Mesodermal cell (in vitro differentiated cells): ENCODE results near the gene PRKAR1B.

Experiments used
- H3K27ac ChIP-seq: 2 replicates; pipeline ENCODE4 v1.7.0; 2013; ENCODE audit warnings: mild to moderate bottlenecking, low read depth, low read length, moderate library complexity; ENCODE audit not compliant: severe bottlenecking
- H3K36me3 ChIP-seq: 2 replicates; pipeline ENCODE4 v1.7.1; 2013; ENCODE audit warnings: mild to moderate bottlenecking, low read length, moderate library complexity; ENCODE audit not compliant: control insufficient read depth, insufficient read depth
- H3K4me1 ChIP-seq: one replicate; pipeline ENCODE4 v1.7.1; 2013; ENCODE audit warnings: mild to moderate bottlenecking, low read length; ENCODE audit not compliant: insufficient read depth, control insufficient read depth, poor library complexity, severe bottlenecking
- H3K4me3 ChIP-seq: 2 replicates; pipeline ENCODE4 v1.7.0; 2013; ENCODE audit warnings: low read length, control low read depth, mild to moderate bottlenecking; ENCODE audit not compliant: insufficient read depth, poor library complexity, severe bottlenecking; ENCODE audit errors: extremely low read depth
- H3K9me3 ChIP-seq: 2 replicates; pipeline ENCODE4 v1.7.1; 2013; ENCODE audit warnings: mild to moderate bottlenecking, low read length, moderate library complexity; ENCODE audit not compliant: control insufficient read depth
- WGBS, 2 experiments: methylation state at CpG; one replicate each; pipeline ENCODE4 v1.1.5; 2013; ENCODE audit warnings: missing lambda C conversion rate in 2 of 2; ENCODE audit not compliant: insufficient coverage in 2 of 2; 5-methylcytosine and 5-hydroxymethylcytosine counted together

Gene PRKAR1B

GRCh38 chr7:630539-630938 lies 96.5 kb downstream of the PRKAR1B start:
- WGBS, 2 experiments = 92% methylated on average over 4 of the region's 5 CpGs
- H3K4me1 ChIP-seq = no peaks in the 10 kb centered on the region
- no peaks in the 10 kb centered on the region for H3K36me3 ChIP-seq
- H3K27ac ChIP-seq = no peak overlapping the region
- peaks cover 6% of the 10 kb centered on the region for H3K9me3 ChIP-seq
- H3K4me3 ChIP-seq = no peak overlapping the region

- no peak overlapping the region for H3K27ac ChIP-seq
- no peaks in the 10 kb centered on the region for H3K4me1 ChIP-seq
- no peaks in the 10 kb centered on the region for H3K36me3 ChIP-seq
- 95 to 97% methylated on average over 7 to 8 of the region's 12 CpGs for WGBS, 2 experiments
- H3K9me3 ChIP-seq = peaks cover 11% of the 10 kb centered on the region
- H3K4me3 ChIP-seq = no peak overlapping the region
Measured at GRCh38 chr7:630111-630511, 97.0 kb downstream of the PRKAR1B start.

- Histone ChIP-seq H3K9me3 (peaks cover 20% of the 10 kb centered on the region), H3K27ac (no peak overlapping the region), H3K4me1 (no peaks in the 10 kb centered on the region), H3K4me3 (no peak overlapping the region), H3K36me3 (no peaks in the 10 kb centered on the region)
- 88 to 92% methylated on average over 19 of the region's 19 CpGs for WGBS, 2 experiments
Measured at GRCh38 chr7:628826-629225, 98.3 kb downstream of the PRKAR1B start.

DNA sequence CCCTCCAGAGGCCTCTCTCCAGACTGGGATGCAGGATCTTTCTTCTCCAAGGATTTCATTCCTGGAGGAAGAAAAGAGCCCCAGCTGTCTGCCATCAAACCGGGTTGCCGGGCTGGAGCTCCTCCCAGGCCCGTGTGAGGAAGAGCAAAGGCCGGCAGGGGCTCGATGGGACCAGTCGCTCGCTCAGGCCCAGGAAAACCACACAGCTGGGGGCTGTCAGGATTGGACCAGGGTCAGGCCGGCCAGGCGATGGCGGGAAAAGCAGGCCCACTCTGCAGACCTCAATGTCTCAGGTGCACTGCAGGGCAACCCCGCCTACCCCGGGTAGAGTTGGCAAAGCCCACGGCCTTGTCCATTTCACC lies 98.7 kb downstream of the PRKAR1B start:
- WGBS, 2 experiments = 89 to 96% methylated on average over 11 to 13 of the region's 13 CpGs
- Histone ChIP-seq H3K36me3 (no peaks in the 10 kb centered on the region), H3K27ac (no peak overlapping the region), H3K4me1 (no peaks in the 10 kb centered on the region), H3K4me3 (no peak overlapping the region), H3K9me3 (peaks cover 23% of the 10 kb centered on the region)

GRCh38 chr7:627661-628401 lies 99.2 kb downstream of the PRKAR1B start:
- Histone ChIP-seq H3K36me3 (no peaks in the 10 kb centered on the region), H3K4me3 (no peak overlapping the region), H3K27ac (no peak overlapping the region), H3K4me1 (no peaks in the 10 kb centered on the region), H3K9me3 (peaks cover 24% of the 10 kb centered on the region)
- WGBS, 2 experiments = 95 to 96% methylated on average over 35 of the region's 35 CpGs

- Histone ChIP-seq H3K4me3 (no peak overlapping the region), H3K4me1 (no peaks in the 10 kb centered on the region), H3K27ac (no peak overlapping the region), H3K36me3 (no peaks in the 10 kb centered on the region), H3K9me3 (peaks cover 46% of the 10 kb centered on the region)
- 87 to 96% methylated on average over 3 to 4 of the region's 8 CpGs for WGBS, 2 experiments
Measured at GRCh38 chr7:625376-625971, 101.6 kb downstream of the PRKAR1B start.

DNA sequence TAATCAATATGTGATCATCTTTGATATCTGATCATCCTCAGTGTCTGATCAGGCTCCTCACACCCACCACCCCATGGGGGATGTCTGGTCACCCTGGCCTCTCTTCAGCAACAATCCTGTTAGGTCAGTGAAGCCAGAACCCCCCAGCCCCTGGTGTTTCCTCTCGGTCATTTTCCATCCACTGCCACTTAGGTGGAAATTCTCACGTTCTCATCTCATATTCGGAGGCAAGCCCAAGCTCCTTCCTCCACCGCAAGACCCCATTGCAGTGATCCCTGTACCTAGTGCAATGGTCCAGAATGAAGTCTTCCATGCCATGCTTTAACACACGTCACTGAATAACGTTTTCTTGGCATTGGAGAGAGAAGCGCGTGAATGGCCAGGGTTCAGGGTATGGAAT lies 103.6 kb downstream of the PRKAR1B start:
- no peak overlapping the region for H3K27ac ChIP-seq
- peaks cover 47% of the 10 kb centered on the region for H3K9me3 ChIP-seq
- H3K4me3 ChIP-seq = no peak overlapping the region
- H3K36me3 ChIP-seq = no peaks in the 10 kb centered on the region
- 90 to 91% methylated on average over 8 of the region's 8 CpGs for WGBS, 2 experiments
- peaks cover 4% of the 10 kb centered on the region for H3K4me1 ChIP-seq

DNA sequence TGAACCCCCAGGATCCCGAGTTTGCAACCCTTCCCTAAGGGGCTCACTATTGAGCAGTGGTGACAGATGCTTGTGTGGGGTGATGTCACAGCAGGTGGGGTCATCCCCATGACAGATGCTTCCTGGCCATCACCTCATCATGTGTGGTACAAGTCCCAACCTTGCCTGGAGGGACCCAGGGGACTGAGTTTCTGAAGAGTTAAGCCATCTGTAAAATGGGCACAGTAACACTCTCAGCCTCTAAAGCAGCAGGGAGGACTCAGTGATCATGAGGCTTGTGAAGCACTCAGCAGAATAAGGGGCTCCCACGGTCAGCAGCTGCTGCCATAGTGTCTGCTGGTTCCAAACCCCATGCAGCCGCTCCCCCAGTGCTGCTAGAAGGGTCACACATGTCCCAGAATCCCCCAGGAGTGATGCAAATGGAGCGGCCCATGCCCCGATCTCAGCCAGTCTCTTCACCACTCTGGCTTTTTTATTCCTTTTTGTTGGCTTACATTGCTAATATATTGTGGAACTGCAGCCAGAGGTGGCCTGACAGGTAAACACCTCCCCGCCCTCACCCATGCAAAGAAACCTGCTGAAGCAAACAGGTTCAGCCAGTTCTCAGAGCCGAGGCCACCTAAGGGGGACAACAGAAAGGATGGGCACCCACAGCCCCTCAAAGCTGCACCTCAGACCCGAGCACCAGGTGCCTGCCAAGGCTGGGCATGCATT lies 105.4 kb downstream of the PRKAR1B start:
- no peak overlapping the region for H3K27ac ChIP-seq
- H3K4me1 ChIP-seq = peaks cover 8% of the 10 kb centered on the region
- H3K36me3 ChIP-seq = no peaks in the 10 kb centered on the region
- no peak overlapping the region for H3K4me3 ChIP-seq
- WGBS, 2 experiments = 92% methylated on average over 6 of the region's 8 CpGs
- peaks cover 47% of the 10 kb centered on the region for H3K9me3 ChIP-seq

DNA sequence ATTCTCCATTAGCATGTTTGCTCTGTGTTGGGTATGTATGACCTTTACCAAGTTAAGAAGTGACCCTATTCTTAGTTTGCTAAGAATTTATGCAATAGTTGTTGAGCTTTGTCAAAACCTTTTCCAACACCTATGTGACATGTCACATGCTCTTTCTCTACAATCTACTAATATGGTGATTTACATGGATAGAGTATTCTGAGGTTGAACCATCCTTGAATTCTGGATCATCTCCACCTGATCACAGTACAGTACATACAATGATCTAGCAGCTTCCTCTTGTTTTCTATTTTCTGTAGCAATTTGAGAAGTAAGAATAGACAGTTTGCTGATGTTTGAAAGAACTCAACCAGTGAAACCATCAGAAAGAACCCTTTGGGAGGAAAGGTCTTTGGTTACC lies 106.2 kb downstream of the PRKAR1B start:
- Histone ChIP-seq H3K4me1 (peaks cover 8% of the 10 kb centered on the region), H3K9me3 (peaks cover 42% of the 10 kb centered on the region), H3K36me3 (no peaks in the 10 kb centered on the region), H3K4me3 (no peak overlapping the region), H3K27ac (no peak overlapping the region)

DNA sequence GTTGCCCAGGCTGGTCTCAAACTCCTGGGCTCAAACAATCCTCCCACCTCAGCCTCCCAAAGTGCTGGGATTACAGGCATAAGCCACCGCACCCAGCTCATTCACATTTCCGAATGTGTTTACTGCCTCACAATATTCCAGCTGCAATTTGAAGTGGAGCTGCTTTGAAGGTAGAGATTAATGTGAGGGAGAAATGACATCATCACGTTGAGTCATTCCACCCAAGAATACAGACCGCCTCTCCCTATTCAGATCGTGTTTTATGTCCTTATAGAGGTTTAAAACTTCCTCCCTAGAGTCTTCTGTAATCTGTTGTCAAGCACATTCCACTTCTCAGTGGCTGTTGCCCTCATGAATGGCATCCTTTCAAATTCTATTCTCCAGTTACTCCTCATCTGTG lies 107.0 kb downstream of the PRKAR1B start:
- no peak overlapping the region for H3K4me3 ChIP-seq
- H3K27ac ChIP-seq = no peak overlapping the region
- H3K36me3 ChIP-seq = no peaks in the 10 kb centered on the region
- 60 to 87% methylated on average over 1 to 3 of the region's 5 CpGs for WGBS, 2 experiments
- H3K9me3 ChIP-seq = peaks cover 35% of the 10 kb centered on the region
- peaks cover 8% of the 10 kb centered on the region for H3K4me1 ChIP-seq

DNA sequence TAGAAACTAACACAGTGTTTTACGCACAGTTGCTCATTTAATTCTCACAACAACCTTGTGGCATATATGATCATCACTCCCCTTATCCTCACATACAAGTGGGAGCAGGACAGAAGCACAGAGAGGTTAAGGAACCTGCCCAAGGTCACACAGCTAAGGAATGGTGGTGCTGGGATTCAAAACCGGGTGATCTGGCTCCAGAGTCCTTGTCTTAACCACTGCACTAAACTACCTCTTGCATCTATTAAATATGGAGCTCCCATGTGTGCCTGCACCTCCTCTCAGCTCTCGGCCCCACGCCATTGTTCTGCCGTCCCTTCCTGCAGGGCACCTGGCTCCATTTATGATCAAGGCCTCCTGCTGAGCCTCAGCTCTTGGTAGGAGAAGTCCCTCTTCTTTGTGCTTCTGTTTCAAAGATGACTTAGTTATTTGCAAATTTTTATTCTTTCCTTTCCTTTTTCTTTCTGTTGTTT lies 107.7 kb downstream of the PRKAR1B start:
- Histone ChIP-seq H3K36me3 (no peaks in the 10 kb centered on the region), H3K4me3 (no peak overlapping the region), H3K4me1 (peaks cover 8% of the 10 kb centered on the region), H3K27ac (no peak overlapping the region), H3K9me3 (peaks cover 30% of the 10 kb centered on the region)
- WGBS, 2 experiments = 80 to 95% methylated on average over 4 to 5 of the region's 5 CpGs
